Hepatocyte (in vitro differentiated cells): ENCODE results near the gene MRPL27.

Experiments used
- EZH2 ChIP-seq: fragments of 200-600 bp; sonication (generic); IDR thresholded peaks from 2 replicates; pipeline ENCODE4 v1.6.1; 2016; ENCODE audit warnings: antibody characterized with exemption, mild to moderate bottlenecking, borderline replicate concordance
- TF ChIP-seq, protein P1 (sequence below): fragments of 200-600 bp; sonication (generic); IDR thresholded peaks from 2 replicates; pipeline ENCODE4 v1.5.1; 2016; ENCODE audit warnings: antibody characterized with exemption, mild to moderate bottlenecking; ENCODE audit not compliant: poor library complexity

DNA sequence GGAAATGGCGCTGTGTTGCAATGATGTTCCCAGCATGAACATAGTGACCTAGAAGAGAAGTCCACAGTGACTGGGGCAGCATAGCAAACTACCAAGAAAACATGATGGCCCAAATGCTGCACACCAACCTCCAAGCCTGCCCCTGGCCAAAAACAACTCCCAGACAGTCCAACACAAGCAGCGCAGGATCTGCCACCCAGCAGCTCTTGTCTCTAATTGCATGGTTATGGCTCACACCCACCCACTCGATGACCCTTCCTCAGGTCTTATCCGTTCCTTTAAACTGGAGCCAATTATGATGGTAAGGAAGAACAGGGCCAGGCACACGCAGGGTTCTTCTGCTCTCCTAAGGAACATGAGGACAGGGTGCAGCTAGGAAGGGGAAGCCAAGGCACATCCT is 2.9 kb downstream of the MRPL27 start:
- TF ChIP-seq, protein P1, sequence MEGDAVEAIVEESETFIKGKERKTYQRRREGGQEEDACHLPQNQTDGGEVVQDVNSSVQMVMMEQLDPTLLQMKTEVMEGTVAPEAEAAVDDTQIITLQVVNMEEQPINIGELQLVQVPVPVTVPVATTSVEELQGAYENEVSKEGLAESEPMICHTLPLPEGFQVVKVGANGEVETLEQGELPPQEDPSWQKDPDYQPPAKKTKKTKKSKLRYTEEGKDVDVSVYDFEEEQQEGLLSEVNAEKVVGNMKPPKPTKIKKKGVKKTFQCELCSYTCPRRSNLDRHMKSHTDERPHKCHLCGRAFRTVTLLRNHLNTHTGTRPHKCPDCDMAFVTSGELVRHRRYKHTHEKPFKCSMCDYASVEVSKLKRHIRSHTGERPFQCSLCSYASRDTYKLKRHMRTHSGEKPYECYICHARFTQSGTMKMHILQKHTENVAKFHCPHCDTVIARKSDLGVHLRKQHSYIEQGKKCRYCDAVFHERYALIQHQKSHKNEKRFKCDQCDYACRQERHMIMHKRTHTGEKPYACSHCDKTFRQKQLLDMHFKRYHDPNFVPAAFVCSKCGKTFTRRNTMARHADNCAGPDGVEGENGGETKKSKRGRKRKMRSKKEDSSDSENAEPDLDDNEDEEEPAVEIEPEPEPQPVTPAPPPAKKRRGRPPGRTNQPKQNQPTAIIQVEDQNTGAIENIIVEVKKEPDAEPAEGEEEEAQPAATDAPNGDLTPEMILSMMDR, result no peak
- TF ChIP-seq EZH2, result no peak
